Activated T-helper 1 cell treated with Interleukin-2 at 50 U/mL for 16 hours (primary cell): Measurements from ENCODE around the gene DLEC1.
"Not testable (repeated sequence)": the region's sequence is repeated elsewhere in the genome, so short reads cannot be mapped to it uniquely, and the experiment has no call there.

ENCODE experiments used
- DNase-seq: peaks from one replicate; pipeline ENCODE4 v3.0.0-alpha.2; 2020; ENCODE audit warnings: low read depth

Gene DLEC1

DNA sequence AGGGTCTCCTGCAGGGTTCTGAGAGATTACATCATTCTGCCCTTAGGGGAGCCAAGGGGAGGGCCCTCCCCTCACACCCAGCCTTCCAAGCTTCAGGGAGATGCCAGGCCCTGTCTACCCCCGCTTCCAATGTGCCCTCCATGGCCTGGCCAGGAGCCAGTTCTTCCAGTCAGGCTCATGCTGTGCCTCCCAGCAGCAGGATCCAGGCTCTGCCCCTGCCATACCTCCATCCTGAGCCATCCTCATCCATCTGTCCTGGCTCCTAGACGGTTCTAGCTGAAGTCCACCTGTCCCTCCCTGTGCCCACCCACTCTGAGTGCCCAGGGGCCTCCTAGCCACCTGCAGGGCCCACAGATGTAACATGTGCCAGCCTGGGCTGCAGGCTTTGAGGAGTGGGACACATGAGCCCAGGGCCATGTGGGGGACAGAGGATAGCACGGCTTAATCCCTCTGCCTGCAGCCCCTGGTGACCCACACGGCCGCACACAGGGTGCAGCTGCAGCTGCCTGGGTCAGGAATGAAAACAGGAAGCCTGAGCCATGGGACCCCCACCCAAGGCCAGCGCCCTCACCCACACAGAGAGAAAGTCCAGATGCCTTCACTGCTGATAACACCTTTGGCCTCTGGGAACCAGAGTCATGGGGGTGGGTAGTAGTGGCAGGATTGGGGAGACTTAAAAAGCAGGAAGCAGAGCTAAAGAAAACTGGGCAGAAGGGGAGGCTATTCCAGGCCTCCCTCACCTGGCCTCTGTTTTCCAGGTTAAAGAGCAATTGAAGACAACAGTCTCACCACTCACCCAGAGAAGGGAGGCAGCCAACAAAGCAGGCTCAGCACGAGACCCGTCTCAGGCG, 21.3 kb upstream of the DLEC1 start:
- no peak for DNase-seq

DNA sequence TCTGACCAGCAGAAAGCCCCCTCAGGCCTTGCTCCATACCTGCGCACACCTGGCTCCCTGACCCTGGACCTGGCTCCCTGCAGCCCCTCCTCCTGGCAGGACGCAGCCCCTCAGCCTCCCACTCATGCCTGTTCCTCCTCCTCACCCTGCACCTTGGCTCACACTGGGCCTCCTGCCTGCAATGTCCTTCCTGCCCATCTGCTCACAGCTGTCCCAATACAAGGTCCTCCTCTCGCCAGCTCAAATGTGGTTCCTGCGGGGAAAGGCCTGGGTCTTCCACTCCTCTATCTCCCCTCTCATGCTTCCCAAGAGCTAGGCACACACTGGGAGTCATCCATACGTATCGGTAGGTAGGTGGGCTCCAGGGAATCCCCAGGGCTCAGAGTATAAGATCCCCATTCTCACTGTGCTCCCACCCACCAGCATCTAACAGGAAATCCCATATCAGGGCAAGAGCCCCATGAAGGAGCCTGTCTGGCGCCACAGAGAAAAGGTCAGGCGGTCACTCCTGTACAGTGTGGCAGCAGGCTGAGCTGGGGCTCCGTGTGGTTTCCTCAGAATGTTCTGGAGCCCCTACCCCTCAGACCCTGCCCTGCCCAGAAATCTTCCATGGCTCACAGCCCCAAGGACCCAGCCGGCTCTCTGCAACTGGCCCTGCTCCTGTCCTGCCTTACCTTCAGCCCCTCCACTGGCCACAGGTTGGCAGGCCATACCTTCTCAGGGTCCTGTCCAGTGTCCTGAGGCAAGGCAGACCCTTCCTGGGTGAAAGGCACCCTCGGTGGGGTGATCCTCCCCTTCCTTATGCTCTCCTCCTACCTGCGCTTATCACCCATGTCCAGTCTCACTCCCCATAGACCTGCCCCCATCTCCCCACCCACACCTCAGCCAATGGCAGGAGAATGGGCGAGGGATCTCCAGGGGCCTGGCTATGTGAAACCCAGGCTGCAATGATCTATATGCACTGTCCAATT, 20.4 kb upstream of the DLEC1 start:
- DNase-seq: no peak

DNA sequence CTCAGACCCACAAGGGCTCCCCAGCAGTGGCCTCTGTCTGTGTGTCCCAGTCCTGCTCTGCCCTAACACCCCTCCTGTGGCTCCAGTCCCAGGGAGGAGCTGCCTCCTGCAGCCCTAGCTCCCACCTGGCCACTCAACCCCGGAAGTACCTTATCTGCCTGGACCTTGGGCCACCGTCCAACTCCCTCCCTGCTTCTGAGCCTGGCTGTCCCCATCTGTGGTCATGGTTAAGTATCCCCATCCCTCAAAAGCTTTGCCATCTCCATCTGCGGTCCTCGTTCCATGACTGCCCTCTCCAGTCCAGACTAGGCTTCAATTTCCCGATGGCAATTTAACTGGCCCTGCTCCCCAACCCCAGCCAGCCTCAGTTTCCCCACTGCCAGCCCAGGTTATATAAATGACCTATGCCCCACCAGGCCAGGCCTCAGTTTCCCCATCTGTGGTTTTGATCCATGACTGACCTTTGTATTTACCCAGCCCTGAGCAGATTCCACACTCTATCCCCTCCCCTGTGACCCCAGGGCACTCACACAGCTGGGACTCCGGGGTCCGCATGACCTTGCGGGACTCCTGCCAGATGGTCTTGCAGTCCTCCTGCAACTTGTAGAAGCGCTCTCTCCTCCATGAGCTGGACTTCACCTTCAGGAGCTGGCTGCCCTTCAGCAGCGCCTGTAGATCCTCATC, 19.2 kb upstream of the DLEC1 start:
- no peak for DNase-seq

DNA sequence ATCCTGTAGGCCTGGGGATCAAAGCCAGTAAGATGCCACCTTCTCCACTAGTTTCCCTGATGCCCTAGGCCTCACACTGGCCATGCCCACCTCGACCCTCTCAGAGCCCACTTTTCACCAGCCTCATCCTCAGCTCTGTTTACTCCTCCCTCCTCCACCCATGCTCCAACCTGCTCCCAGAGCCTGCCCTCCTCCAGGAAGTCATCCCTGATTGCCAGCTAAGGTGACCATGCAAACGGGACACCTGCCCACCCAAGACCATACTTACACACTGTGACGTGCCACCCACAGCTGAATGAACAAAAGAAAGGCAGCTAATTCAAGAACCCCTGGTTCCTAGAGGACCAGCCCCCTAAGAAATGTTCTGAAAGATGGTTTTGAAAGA, 18.7 kb upstream of the DLEC1 start:
- no peak for DNase-seq

DNA sequence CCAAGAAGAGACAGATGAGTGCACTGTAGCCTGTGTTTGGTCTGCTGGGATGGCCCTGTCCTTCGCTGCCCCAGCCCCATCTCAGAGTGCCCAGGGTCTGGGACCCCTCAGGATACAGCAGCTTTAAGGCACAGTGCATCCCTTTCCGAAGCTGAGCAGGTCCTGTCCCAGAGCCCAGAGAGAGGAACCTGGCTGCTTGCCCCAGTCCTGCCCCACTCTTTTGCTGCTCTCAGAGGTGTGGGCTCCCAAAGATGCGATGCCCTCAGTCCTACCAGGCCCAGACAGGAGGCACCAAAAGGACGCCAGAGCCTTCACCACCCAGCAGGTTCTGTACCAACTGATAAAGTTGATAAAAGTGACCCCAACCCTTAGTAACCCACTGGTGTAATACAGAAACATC, 17.8 kb upstream of the DLEC1 start:
- no peak for DNase-seq

DNA sequence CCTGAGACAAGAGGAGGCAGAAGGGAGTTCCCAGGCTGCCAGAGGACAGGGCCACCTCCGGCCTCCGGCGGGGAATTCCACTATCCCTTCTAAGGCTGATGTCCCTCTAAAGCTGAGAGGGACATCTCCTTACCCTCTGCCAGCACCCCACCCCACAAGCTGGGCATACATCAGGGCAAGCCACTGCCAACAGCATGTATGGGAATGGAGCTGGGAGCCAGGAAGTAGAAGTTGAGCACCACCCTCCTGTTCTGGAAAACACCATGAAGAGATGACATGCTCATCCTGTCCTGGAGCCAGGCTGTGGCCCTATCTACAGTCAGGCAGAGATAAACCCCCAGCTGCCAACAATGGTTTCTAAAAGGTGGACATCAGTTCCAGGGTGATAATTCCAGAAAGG, 16.7 kb upstream of the DLEC1 start:
- no peak for DNase-seq

DNA sequence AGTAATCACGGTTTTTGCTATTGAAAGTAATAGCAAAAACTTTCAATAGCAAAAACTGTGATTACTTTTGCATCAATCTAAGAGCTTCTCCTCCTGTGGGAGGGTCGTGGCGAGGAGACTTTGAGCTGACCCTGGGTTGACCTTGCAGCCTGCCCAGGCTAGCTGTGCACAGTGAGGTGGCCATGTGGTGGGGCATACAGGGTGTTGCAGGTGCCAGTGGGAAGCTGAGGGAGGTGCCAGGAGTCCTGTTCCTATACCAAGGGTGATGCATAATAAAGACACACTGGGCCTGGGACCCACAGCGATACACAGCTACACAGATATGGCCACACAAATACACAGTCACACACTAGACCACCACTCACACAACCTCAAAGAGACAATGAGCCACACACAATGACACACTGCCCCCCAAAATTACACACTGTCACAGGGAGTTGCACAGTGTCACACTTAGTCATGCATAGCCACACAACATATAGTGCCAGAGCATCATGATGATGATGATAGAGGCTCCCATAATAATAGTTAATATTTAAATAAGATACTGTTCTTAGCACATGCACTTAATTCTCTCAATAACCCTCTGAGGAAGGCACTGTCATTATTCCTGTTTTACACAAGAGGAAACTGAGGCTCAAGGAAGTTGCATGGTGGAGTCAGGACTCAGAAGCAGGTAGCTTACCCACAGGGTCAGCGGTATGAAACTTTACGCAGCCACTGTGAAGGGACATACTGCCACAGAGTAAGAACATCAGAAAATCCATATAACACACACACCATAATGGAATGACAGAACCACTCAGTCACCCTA, 15.9 kb upstream of the DLEC1 start:
- DNase-seq: no peak

DNA sequence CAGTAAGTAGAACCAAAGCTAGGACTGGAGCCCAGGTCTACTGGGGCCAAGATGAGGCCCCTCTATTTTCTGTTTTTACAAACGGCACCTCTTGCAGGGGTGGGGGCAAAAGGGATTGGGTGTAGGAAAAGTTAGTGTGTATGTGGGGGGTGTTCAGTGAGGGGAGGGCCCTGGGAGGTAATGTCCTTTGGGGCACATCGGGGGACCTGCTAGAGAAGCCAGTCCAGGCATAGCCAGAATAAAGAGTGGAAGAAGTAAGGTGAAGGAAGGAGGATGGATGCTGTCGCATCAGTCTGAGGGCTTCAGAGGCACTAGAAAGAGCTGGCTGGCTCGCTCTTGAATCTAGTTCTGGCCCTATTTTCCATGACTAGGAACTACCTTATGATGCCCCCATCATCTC, 12.2 kb upstream of the DLEC1 start:
- no peak for DNase-seq

DNA sequence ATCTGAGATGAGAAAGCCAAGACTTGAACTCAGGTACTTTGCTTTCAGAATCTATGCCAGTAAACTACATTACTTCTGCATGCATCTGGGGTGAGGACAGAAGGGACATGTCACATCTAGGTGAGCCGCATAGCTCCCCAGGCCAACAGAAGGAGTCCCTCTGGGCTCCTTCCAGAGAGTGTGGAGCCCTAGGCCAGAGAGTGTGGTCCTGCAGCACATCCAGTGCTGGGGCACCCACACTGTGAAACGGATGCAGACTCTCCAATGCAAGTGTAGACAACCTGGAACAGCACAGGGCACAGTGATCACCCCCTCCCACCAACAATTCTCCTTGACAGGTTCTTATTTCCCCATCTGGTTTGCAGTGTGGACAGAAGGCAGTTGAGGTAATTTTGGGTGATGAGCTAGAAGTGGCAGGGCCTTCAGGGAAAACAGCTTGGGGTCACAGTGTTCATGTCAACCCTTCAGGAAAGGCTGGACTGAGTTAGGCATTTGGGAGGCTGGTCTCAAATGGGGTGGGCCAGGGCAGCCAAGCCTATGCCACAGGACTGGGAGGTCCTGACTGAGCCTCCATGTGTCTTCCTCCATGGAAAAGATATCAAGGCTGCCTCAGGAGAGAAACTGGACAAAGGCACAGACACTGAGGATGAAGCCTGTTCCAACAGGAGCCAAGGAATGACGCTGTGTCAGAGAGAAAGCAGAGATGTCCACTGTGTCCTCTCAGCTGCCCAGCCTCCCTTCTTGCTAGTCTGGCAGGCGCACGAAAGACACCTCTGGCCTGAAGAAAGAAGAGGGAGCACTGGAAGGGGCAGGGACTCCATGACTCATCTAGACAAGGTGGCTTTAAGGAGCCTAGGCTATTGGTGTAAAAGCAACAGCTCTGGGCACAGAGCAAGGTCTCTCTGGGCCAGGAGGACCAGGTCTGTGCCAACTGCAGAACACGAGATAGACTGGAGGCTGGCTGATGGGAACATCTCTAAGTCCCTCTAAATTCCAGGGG, 11.2 kb upstream of the DLEC1 start:
- no peak for DNase-seq

DNA sequence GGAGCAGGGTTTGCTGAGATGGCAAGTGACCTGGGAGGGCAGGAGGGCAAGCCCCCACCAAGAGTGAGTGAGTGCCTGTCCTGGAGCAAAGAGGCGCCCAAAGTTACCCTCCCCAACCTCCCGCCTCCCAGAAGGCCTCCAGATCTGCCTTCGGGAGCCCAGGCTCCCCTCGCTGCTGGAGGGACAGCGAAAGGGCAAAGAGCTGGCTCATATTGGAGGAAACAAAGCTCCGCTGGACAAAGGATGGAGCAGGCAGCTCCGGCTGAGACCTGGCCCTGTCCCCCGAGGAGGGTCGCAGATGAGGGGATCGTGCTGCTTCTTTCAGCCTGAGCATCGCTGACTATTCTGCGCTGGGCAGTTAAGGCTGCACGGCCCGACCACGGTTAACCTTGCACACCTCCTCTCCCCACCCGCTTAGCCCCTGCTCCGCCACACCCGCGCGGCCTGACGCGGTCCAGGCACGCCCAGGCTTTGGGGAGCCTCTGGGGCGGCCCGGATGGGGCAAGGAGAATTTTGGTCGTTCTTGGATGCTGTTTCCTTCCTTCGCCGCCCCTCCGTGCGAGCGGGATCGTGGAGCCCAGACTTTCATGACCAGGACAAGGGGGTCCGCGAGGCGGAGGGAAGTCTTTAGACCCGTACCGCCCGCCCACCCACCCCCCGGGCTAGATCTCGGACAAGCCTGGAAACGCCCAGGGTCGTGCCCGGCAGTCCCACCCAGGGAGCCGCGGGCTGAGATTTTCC, 10.2 kb upstream of the DLEC1 start:
- no peak for DNase-seq

DNA sequence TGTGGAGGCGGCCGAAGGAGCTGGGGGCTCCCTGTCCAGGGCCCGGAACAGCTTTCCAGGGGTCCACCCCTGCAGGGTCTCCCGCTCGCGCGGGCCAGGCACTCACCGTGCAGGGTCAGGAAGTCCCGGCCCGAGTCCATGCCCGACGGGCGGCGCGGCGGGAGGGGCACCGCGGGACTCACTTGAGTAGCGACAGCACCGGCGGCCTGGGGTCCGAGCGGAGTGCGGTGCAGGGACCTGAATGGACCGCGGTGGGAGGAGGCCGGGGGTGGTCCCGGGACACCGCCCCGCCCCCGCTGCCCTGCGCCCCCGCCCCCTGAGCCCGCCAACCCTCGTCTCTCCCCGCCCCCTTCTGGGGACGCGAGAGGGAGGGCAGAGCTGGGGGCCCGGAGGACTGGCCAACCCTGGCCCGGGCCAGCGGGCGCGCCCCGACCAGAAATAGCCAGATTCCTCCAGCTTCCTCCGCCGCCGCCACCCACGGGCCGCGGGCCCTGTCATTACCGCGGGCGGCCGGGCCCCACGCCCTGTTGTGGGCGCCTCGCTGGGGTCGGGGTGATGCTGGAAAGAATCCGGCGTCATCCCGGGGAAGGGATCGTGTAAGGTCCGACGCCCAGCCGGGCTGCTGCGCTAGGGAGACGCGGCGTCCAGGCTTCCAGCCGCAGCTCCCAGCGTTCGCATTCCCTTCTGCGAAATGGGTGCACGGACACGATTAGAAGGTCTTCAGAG, 9.4 kb upstream of the DLEC1 start, which contains the start of gene PLCD1:
Gene PLCD1 (minus strand): TSS at position 243 of the 726 bp plus-strand sequence. CDS start 103 bp downstream, at position 140.
- DNase-seq: peak; percentile 27

DNA sequence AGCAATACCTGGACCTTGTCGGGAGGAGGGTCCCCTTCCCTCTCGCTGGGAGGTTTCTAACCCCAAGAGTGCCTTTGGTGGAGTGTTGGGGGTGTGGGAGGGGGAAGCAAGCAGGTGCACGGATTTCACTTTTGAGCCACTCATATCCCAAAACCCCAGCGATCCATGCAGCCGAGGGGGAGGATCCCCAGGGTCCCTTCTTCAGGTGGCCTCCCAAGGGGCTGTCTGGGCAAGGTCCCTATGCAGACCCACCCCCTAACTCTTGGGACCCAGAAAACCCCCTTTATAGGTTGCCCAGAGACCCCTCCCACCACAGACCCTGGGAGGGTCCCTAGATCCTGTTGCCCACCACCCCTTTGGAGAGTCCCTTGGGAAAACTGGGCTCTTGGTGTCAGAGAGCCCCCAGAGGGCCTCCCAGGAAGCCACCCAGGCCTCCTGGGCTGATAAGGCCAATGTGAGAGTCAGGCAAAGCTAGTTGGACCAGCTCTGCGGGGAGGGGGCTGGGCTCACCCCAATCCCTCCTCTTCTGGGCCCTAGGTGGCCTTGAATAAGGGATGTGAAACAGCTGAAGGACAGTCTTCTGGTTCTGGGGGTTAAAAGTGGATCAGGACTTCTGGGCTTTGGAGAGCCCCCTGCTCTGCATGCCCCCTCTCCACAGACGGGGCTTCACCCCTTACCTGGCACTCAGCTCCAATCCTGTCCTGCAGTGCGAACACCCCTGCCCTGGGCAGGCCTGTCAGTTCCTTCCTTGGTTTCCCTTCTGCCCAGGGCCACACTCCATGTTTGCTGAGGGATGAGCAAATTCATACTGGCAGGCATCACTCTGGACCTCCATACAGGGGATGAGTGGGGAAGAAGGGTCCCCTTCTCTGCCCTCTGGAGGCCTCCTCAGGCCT, 8.6 kb upstream of the DLEC1 start:
- no peak for DNase-seq

DNA sequence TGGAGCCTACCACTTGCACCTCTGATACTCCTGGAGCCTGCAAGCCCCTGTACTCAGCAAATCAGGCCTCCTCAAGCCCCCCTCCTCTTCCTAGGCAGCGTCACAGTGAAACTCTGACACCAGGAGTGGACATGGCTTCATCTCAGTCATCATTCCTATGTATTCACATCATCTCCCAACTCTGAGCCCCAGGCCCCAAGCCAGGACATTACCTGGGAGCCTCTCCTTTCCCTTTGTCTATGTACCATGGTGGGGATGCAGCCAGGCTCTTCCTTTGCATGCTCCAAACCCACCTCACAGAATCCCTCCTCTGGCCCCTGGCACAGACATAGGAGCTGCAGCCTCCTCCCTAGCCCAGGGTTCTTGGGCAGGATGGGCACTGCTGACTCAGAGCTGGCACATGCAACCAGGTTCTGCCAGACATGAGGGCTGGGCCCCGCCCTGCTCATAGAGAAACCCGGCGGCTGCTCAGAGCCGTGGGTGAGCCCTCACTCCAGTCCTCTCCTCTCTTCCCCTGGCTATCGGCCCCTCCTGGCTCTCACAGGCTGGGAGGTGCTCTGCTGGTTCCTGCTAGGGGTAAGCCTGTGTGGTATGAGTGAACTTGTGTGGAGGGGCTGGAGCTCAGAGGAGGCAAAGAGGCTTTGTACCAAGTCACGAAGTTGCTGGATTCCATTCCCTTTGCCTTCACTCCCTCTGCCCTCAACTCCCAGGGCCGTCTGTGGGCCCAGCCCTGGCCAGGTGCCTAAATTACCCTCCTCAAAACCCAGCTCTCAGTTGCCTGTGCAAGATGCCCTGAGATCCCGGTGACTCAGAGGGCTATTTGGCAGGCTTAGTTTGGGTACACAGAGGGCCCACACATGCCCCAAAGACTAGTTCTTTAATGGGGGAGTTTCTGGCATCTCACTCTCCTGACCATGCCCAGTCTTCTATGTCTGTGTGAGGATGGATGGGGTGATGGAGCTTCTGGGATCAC, 7.7 kb upstream of the DLEC1 start:
- peak; percentile 46 for DNase-seq

DNA sequence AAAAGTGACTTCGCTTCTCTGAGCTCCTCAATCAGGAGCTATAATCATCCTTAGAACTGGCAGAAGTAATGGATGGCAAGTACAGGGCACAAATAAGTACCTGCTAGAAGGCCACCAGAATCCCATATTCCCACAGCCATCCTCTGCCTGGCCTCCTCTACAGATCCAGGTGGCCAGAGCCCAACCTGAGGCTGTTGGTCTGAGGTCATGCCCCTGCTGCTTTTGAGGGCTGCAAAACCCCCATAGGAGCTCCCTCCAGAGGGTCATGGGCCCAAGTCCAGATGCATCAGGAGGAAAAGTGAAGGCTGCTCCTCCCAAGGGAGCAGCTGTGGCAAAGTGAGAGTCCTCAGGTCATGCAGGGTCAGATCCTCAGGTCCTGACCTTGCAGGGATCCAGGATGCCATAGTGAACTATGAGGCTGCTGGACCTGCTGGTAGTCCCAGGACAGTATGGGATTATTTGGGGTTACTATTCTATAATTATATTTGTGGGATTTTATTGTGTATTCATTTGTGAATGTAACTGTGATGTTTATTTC, 6.6 kb upstream of the DLEC1 start:
- no peak for DNase-seq

DNA sequence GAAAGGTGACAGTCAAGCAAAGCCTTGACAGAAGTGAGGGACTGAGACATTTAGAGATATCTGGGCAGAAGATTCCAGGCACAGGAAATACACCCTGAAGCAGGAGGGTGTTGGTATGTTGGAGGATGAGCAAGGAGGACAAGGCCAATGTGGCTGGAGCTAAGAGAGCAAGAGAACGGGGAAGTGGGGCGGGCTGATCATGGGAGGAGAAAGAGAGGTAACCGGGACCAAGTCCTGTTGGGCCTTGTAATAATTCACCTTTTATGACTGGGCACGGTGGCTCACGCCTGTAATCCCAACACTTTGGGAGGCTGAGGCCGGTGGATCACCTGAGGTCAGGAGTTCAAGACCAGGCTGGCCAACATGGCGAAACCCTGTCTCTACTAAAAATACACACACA, 5.4 kb upstream of the DLEC1 start:
- not testable (repeated sequence) for DNase-seq

DNA sequence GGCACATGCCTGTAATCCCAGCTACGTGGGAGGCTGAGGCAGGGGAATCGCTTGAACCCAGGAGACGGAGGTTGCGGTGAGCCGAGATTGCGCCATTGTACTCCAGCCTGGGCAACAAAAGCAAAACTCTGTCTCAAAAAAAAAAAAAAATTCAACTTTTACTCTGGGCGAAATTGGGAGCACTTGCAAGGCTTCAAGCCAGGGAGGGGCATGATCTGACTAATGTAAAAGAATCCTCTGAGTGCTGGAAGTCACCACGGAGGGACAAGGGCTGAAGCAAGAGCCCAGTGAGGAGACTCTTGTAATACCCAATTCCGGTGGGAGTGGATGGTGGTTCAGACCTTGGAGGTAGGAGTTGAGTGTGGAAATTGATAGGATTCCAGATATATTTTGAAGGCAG, 4.7 kb upstream of the DLEC1 start:
- not testable (repeated sequence) for DNase-seq
